Measurements from ENCODE around the gene PHACTR2. TPM values are rescaled to one million over a fixed set of nuclear protein-coding genes. Genes with fewer than 3 reads are reported as not detected.

PHACTR2 gene
- total RNA-seq, 4 donors from 2014 or later, result 71.0 to 127 (median 82.7) TPM

DNA sequence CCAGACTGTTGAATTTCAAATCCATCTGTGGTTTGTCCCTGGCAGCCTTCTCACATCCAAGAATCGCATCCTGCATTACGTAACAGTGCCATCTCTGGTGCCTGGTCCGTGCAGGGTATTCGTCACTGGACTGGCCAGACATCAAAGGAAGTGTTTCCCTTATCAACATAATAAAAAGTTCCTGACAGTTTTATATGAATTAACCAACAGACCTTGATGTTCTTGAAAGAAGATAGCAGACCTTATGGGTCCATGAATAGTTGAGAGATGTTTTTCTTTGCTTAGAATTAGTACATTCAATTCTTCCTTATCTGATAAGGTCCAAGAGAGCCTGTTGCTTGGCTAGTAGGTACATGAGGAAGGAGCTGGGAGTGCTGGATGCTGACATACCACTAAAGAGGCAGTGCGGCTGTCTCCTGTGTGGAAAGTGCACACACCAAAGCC is 77.6 kb downstream of the PHACTR2 start:
- intact Hi-C loops (cut with DNase I), result no loop called here
- H3K36me3 ChIP-seq, result peaks cover 0 to 27% (median 12%) of the 10 kb centered on the region in 4 donors
- DNase-seq (ENCODE audit: extremely low spot score), result no peak
- H3K27me3 ChIP-seq, result no peaks in the 10 kb centered on the region
- 62% methylated on average over 5 of the region's 5 CpGs for WGBS
- no peaks in the 10 kb centered on the region for H3K4me1 ChIP-seq
- no peak overlapping the region for H3K27ac ChIP-seq (replicated peaks in 1 of 4)
- TF ChIP-seq EP300 (IDR thresholded peaks at IDR 0.05) (no peak), POLR2AphosphoS5 (IDR thresholded peaks at IDR 0.05) (peak in 1 of 2 donors; percentile 8), POLR2A (IDR thresholded peaks at IDR 0.05; ENCODE audit: low read depth) (no peak)
- TF ChIP-seq, protein P1, sequence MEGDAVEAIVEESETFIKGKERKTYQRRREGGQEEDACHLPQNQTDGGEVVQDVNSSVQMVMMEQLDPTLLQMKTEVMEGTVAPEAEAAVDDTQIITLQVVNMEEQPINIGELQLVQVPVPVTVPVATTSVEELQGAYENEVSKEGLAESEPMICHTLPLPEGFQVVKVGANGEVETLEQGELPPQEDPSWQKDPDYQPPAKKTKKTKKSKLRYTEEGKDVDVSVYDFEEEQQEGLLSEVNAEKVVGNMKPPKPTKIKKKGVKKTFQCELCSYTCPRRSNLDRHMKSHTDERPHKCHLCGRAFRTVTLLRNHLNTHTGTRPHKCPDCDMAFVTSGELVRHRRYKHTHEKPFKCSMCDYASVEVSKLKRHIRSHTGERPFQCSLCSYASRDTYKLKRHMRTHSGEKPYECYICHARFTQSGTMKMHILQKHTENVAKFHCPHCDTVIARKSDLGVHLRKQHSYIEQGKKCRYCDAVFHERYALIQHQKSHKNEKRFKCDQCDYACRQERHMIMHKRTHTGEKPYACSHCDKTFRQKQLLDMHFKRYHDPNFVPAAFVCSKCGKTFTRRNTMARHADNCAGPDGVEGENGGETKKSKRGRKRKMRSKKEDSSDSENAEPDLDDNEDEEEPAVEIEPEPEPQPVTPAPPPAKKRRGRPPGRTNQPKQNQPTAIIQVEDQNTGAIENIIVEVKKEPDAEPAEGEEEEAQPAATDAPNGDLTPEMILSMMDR (IDR thresholded peaks at IDR 0.05), result no peak
- no peak overlapping the region for H3K4me3 ChIP-seq
- no peaks in the 10 kb centered on the region for H3K9me3 ChIP-seq

DNA sequence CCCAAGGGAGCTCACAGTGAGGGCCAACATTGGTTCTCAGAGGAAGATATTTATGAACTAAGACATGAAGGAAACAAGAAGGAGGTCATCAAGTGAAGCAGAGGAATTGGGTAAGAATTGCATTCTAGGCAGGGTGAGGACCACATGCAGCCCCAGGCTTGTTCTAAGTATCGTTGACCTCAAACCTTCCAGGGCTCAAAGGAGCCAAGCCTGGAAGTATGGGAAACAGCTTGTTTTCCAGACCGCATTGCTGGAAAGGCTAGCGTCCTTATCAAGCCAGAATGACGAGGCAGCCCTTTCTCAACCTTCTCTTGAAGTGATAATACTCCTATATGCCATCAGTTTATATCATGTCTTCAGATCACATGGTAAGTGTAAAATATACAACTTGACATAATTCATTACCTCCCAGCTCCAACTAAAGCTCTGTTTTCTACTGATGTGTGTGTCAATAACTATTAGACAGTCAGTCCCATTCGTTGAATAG is 79.6 kb downstream of the PHACTR2 start:
- H3K36me3 ChIP-seq, result peaks cover 0 to 29% (median 14%) of the 10 kb centered on the region in 4 donors
- DNase-seq (ENCODE audit: extremely low spot score), result no peak
- intact Hi-C loops (cut with DNase I), result no loop called here
- H3K27ac ChIP-seq (replicated peaks in 1 of 4), result no peak overlapping the region
- no peaks in the 10 kb centered on the region for H3K27me3 ChIP-seq
- no peak overlapping the region for H3K4me3 ChIP-seq
- 95% methylated on average over 5 of the region's 5 CpGs for WGBS
- H3K4me1 ChIP-seq, result no peaks in the 10 kb centered on the region
- TF ChIP-seq POLR2A (IDR thresholded peaks at IDR 0.05; ENCODE audit: low read depth) (no peak), POLR2AphosphoS5 (IDR thresholded peaks at IDR 0.05) (no peak), EP300 (IDR thresholded peaks at IDR 0.05) (no peak)
- TF ChIP-seq, protein P1 (IDR thresholded peaks at IDR 0.05), result no peak
- no peaks in the 10 kb centered on the region for H3K9me3 ChIP-seq

DNA sequence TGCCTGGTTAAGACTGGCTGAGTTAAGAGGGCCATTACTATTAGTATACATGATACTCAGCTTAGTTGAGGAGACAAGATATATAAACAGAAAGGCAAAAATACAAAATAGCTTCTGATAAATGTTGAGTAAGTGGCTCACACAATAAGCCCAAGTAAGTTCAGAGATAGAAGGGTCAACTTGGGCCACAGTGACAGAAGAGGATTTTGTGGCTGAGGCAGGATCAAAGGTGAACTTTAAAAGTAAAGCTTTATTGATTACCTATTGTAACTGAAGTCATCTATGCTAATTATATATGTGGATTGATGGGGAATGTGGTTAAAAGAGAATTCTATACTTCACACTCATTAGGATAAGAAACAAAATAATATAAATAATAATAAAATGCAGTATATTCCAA is 80.8 kb downstream of the PHACTR2 start:
- no peak overlapping the region for H3K27ac ChIP-seq (replicated peaks in 1 of 4)
- DNase-seq (ENCODE audit: extremely low spot score), result no peak
- intact Hi-C loops (cut with DNase I), result no loop called here
- H3K9me3 ChIP-seq, result no peaks in the 10 kb centered on the region
- H3K4me3 ChIP-seq, result no peak overlapping the region
- TF ChIP-seq POLR2AphosphoS5 (IDR thresholded peaks at IDR 0.05) (no peak), EP300 (IDR thresholded peaks at IDR 0.05) (no peak), POLR2A (IDR thresholded peaks at IDR 0.05; ENCODE audit: low read depth) (no peak)
- TF ChIP-seq, protein P1 (IDR thresholded peaks at IDR 0.05), result no peak
- no peaks in the 10 kb centered on the region for H3K27me3 ChIP-seq
- peaks cover 0 to 27% (median 14%) of the 10 kb centered on the region in 4 donors for H3K36me3 ChIP-seq
- H3K4me1 ChIP-seq, result no peaks in the 10 kb centered on the region

- intact Hi-C loops (cut with DNase I), result no loop called here
- no peak for DNase-seq (ENCODE audit: extremely low spot score)
- no peaks in the 10 kb centered on the region for H3K4me1 ChIP-seq
- H3K27me3 ChIP-seq, result no peaks in the 10 kb centered on the region
- TF ChIP-seq POLR2AphosphoS5 (IDR thresholded peaks at IDR 0.05) (no peak), POLR2A (IDR thresholded peaks at IDR 0.05; ENCODE audit: low read depth) (no peak), EP300 (IDR thresholded peaks at IDR 0.05) (no peak)
- TF ChIP-seq, protein P1 (IDR thresholded peaks at IDR 0.05), result no peak
- no peak overlapping the region for H3K27ac ChIP-seq (replicated peaks in 1 of 4)
- 71% methylated on average over 3 of the region's 3 CpGs for WGBS
- no peak overlapping the region for H3K4me3 ChIP-seq
- peaks cover 0 to 26% (median 13%) of the 10 kb centered on the region in 4 donors for H3K36me3 ChIP-seq
- H3K9me3 ChIP-seq, result no peaks in the 10 kb centered on the region
Observed at GRCh38 chr6:143759666-143760065, 81.9 kb downstream of the PHACTR2 start.

DNA sequence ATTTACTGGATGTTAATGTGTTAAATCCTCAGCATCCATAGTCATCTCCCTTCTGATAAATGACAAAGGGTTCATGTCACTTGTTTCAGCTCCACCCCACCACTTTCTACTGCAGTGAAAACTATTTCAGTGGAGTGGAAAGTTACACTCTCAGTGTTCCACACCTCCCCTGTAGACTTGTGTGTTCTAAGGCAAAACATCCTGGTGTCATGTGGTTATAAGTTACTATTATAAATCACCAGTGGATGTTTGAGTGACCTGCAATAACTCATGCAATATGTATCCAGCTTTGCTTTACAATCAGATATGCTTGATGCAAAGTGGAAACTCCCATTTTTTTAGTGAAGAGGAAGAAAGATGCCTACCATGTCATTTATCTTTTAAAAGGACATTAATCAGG is 83.3 kb downstream of the PHACTR2 start:
- intact Hi-C loops (cut with DNase I), result no loop called here
- peaks cover 4 to 32% (median 18%) of the 10 kb centered on the region in 4 donors for H3K36me3 ChIP-seq
- no peak for DNase-seq (ENCODE audit: extremely low spot score)
- no peaks in the 10 kb centered on the region for H3K9me3 ChIP-seq
- no peaks in the 10 kb centered on the region for H3K27me3 ChIP-seq
- TF ChIP-seq, protein P1 (IDR thresholded peaks at IDR 0.05), result no peak
- no peak for TF ChIP-seq POLR2AphosphoS5 (IDR thresholded peaks at IDR 0.05)
- no peak for TF ChIP-seq POLR2A (IDR thresholded peaks at IDR 0.05; ENCODE audit: low read depth)
- no peak for TF ChIP-seq EP300 (IDR thresholded peaks at IDR 0.05)
- H3K4me3 ChIP-seq, result no peak overlapping the region
- no peaks in the 10 kb centered on the region for H3K4me1 ChIP-seq
- no peak overlapping the region for H3K27ac ChIP-seq (replicated peaks in 1 of 4)

Data from esophagus muscularis mucosa (tissue), 4 donors.